Liver (tissue), 9 donors: ENCODE data around the gene ING1. TPM values are rescaled to one million over a fixed set of nuclear protein-coding genes. Genes with fewer than 3 reads are reported as not detected.

Experiments used
- DNase-seq: peaks from one replicate; pipeline ENCODE4 v3.0.0-alpha.2; 2017; ENCODE audit warnings: low spot score
- H3K27ac ChIP-seq, 2 donors: one replicate each; pipeline ENCODE4 v1.7.0; 2013; ENCODE audit warnings: inconsistent platforms in 2 of 2, low read length in 2 of 2, control low read depth in 1 of 2, low read depth in 1 of 2, mild to moderate bottlenecking in 1 of 2
- H3K27me3 ChIP-seq, 4 donors: one replicate each; pipeline versions ENCODE4 v1.6.1 to v1.7.0; 2013; ENCODE audit warnings: low read length in 3 of 4, inconsistent platforms in 1 of 4, mild to moderate bottlenecking in 1 of 4, moderate library complexity in 1 of 4; ENCODE audit not compliant: control insufficient read depth in 4 of 4, insufficient read depth in 4 of 4
- H3K36me3 ChIP-seq, 4 donors: one replicate each; pipeline versions ENCODE4 v1.6.1 to v1.7.0; 2013; ENCODE audit warnings: low read length in 3 of 4, mild to moderate bottlenecking in 3 of 4, low read depth in 1 of 4, moderate library complexity in 1 of 4; ENCODE audit not compliant: control insufficient read depth in 4 of 4, insufficient read depth in 3 of 4
- H3K4me1 ChIP-seq, 4 donors: one replicate each; pipeline versions ENCODE4 v1.6.1 to v1.7.0; 2013; ENCODE audit warnings: low read length in 3 of 4, mild to moderate bottlenecking in 3 of 4, moderate library complexity in 1 of 4; ENCODE audit not compliant: control insufficient read depth in 4 of 4, insufficient read depth in 4 of 4
- H3K4me3 ChIP-seq, 3 donors: one replicate each; pipeline versions ENCODE4 v1.6.1 to v1.7.0; 2013; ENCODE audit warnings: low read length in 3 of 3, control low read depth in 1 of 3, low read depth in 1 of 3, mild to moderate bottlenecking in 1 of 3
- H3K9ac ChIP-seq, 2 donors: one replicate each; pipeline ENCODE4 v1.7.0; 2013; ENCODE audit warnings: low read length in 2 of 2, mild to moderate bottlenecking in 2 of 2, moderate library complexity in 2 of 2, control low read depth in 1 of 2, low read depth in 1 of 2
- H3K9me3 ChIP-seq, 4 donors: one replicate each; pipeline versions ENCODE4 v1.6.1 to v1.7.0; 2013; ENCODE audit warnings: low read length in 3 of 4; ENCODE audit not compliant: control insufficient read depth in 4 of 4
- EGR1 ChIP-seq, 2 donors: IDR thresholded peaks; 2 replicates each; pipeline ENCODE4 v1.6.1; 2016 to 2018; ENCODE audit warnings: antibody characterized with exemption in 2 of 2, low read depth in 2 of 2
- FOXA1 ChIP-seq: IDR thresholded peaks from 2 replicates; pipeline ENCODE4 v1.6.1; 2016; ENCODE audit warnings: antibody characterized with exemption
- FOXA2 ChIP-seq: IDR thresholded peaks from 2 replicates; pipeline ENCODE4 v1.6.1; 2016; ENCODE audit warnings: antibody characterized with exemption
- GABPA ChIP-seq, 2 donors: IDR thresholded peaks in 1 of 2; conservative IDR thresholded peaks in 1 of 2; 2 replicates each; pipeline ENCODE4 v1.6.1; 2016; ENCODE audit warnings: antibody characterized with exemption in 2 of 2, mild to moderate bottlenecking in 1 of 2, moderate library complexity in 1 of 2
- HNF4A ChIP-seq, 2 donors: conservative IDR thresholded peaks; 2 replicates each; pipeline ENCODE4 v1.6.1; 2016; ENCODE audit warnings: antibody characterized with exemption in 2 of 2, mild to moderate bottlenecking in 2 of 2
- HNF4G ChIP-seq: IDR thresholded peaks from 2 replicates; pipeline ENCODE4 v1.6.1; 2016; ENCODE audit warnings: antibody characterized with exemption
- JUND ChIP-seq, 2 donors: IDR thresholded peaks; 2 replicates each; pipeline ENCODE4 v1.6.1; 2016; ENCODE audit warnings: antibody characterized with exemption in 2 of 2
- NR2F2 ChIP-seq: IDR thresholded peaks from 2 replicates; pipeline ENCODE4 v1.6.1; 2016; ENCODE audit warnings: antibody characterized with exemption
- RAD21 ChIP-seq, 2 donors: IDR thresholded peaks; 2 replicates each; pipeline ENCODE4 v1.6.1; 2016; ENCODE audit warnings: antibody characterized with exemption in 2 of 2, mild to moderate bottlenecking in 2 of 2
- RXRA ChIP-seq, 2 donors: IDR thresholded peaks; 2 replicates each; pipeline ENCODE4 v1.6.1; 2017 to 2018; ENCODE audit warnings: antibody characterized with exemption in 2 of 2, mild to moderate bottlenecking in 1 of 2
- SP1 ChIP-seq: IDR thresholded peaks from 2 replicates; pipeline ENCODE4 v1.6.1; 2018; ENCODE audit warnings: antibody characterized with exemption, mild to moderate bottlenecking
- TAF1 ChIP-seq: conservative IDR thresholded peaks from 2 replicates; pipeline ENCODE4 v1.6.1; 2016; ENCODE audit warnings: antibody characterized with exemption, mild to moderate bottlenecking
- YY1 ChIP-seq: IDR thresholded peaks from 2 replicates; pipeline ENCODE4 v1.6.1; 2016; ENCODE audit warnings: antibody characterized with exemption, mild to moderate bottlenecking
- WGBS: extraction: QIAGEN DNeasy Blood & Tissue Kit; methylation state at CpG from one replicate; pipeline ENCODE4 v1.1.7; 2013; 5-methylcytosine and 5-hydroxymethylcytosine counted together
- polyA plus RNA-seq, 2 donors: library from polyadenylated mRNA; stranded (reverse) in 1 of 2; unstranded in 1 of 2; fragments of 200-250 nt in 1 of 2; fragments of >200 nt in 1 of 2; fragmentation: Nextera tagmentation in 1 of 2; extraction: Ambion mirVana in 1 of 2; gene quantifications; one replicate each; pipeline versions ENCODE4 v1.2.1 to v1.2.3, GENCODE V29; 2013 to 2015
- total RNA-seq, 2 donors: library from RNA; depleted of rRNA; stranded (reverse); fragments of >200 nt; gene quantifications; one replicate each; pipeline ENCODE4 v1.2.3, GENCODE V29; 2014
- TF ChIP-seq, protein P1 (sequence below): IDR thresholded peaks from 2 replicates; pipeline ENCODE4 v1.6.1; 2016; ENCODE audit warnings: antibody characterized with exemption
- TF ChIP-seq, protein P2 (sequence below): IDR thresholded peaks from 2 replicates; pipeline ENCODE4 v1.6.1; 2016; ENCODE audit warnings: antibody characterized with exemption
- TF ChIP-seq, protein P3 (sequence below): IDR thresholded peaks from 2 replicates; pipeline ENCODE4 v1.6.1; 2016; ENCODE audit warnings: antibody characterized with exemption, mild to moderate bottlenecking
- TF ChIP-seq, protein P4 (sequence below): IDR thresholded peaks from 2 replicates; pipeline ENCODE4 v1.6.1; 2016; ENCODE audit warnings: antibody characterized with exemption
- TF ChIP-seq, protein P5 (sequence below): fragments of 150-350 bp; IDR thresholded peaks from 2 replicates; pipeline ENCODE4 v1.5.1; 2017; ENCODE audit warnings: improper control_type of control experiment, low read depth, low read length; ENCODE audit not compliant: missing input control
- donor health status: healthy.
- donor health status: healthy.
- donor health status: healthy.
- donor health status: healthy.
- donor health status: healthy.

The ING1 gene
- total and polyA plus RNA-seq, 4 donors: 7.5 to 14.1 (median 9.1) TPM

DNA sequence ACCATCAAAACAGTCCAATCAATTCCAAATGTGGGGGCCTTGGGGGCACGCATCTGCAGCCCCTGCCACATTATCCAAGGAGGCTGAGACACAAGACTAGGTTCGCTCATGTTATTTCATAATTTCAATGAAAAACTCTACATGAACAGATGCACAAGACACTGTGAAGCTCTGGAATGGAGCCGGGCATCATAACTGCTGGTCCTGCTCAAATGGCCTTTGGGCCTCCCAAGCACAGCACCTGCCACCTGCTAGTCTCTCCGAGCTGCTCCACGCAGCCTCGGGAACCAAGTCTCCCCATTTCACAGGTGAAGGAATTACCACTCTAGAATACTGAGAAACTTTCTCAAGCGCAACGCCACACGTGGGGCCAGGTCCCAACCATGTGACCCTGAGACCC, 24.5 kb upstream of the ING1 start:
- H3K36me3 ChIP-seq: peaks cover 0 to 6% (median 4%) of the 10 kb centered on the region in 4 donors

DNA sequence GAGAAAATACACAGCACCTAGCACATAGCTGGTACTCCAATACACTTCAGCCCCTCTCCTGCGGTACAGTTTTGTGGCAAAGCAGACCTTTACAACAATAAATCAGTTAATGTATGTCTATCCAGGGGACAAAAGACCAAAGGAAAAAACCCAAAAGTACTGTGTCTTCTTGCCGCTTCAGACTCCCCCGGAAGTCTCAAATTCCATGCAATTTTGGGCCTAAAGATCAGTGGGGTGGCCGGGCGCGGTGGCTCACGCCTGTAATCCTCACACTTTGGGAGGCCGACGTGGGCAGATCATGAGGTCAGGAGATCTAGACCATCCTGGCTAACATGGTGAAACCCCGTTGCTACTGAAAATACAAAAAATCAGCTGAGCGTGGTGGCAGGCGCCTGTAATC, 23.8 kb upstream of the ING1 start:
- WGBS: 97% methylated on average over 12 of the region's 12 CpGs
- Histone ChIP-seq H3K27me3 (no peaks in the 10 kb centered on the region), H3K4me3 (no peak overlapping the region), H3K4me1 (peaks cover 0 to 5% (median 3%) of the 10 kb centered on the region in 4 donors), H3K27ac (no peak overlapping the region), H3K9ac (no peak overlapping the region), H3K9me3 (no peaks in the 10 kb centered on the region), H3K36me3 (peaks cover 0 to 6% (median 4%) of the 10 kb centered on the region in 4 donors)
- DNase-seq: no peak
- TF ChIP-seq, protein P1, sequence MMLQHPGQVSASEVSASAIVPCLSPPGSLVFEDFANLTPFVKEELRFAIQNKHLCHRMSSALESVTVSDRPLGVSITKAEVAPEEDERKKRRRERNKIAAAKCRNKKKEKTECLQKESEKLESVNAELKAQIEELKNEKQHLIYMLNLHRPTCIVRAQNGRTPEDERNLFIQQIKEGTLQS: no peak
- TF ChIP-seq RXRA (IDR thresholded peaks at IDR 0.05) (no peak), EGR1 (IDR thresholded peaks at IDR 0.05; ENCODE audit: low read depth in 2 of 2) (no peak), GABPA (IDR thresholded peaks at IDR 0.05 in 1 of 2, conservative IDR thresholded peaks at IDR 0.05 in 1 of 2) (no peak), NR2F2 (no peak), FOXA2 (no peak), FOXA1 (no peak), SP1 (no peak), HNF4A (conservative IDR thresholded peaks at IDR 0.05) (no peak), YY1 (no peak), RAD21 (IDR thresholded peaks at IDR 0.05) (no peak), TAF1 (no peak), HNF4G (no peak), JUND (IDR thresholded peaks at IDR 0.05) (no peak)
- TF ChIP-seq, protein P2, sequence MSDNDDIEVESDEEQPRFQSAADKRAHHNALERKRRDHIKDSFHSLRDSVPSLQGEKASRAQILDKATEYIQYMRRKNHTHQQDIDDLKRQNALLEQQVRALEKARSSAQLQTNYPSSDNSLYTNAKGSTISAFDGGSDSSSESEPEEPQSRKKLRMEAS: no peak
- TF ChIP-seq, protein P3, sequence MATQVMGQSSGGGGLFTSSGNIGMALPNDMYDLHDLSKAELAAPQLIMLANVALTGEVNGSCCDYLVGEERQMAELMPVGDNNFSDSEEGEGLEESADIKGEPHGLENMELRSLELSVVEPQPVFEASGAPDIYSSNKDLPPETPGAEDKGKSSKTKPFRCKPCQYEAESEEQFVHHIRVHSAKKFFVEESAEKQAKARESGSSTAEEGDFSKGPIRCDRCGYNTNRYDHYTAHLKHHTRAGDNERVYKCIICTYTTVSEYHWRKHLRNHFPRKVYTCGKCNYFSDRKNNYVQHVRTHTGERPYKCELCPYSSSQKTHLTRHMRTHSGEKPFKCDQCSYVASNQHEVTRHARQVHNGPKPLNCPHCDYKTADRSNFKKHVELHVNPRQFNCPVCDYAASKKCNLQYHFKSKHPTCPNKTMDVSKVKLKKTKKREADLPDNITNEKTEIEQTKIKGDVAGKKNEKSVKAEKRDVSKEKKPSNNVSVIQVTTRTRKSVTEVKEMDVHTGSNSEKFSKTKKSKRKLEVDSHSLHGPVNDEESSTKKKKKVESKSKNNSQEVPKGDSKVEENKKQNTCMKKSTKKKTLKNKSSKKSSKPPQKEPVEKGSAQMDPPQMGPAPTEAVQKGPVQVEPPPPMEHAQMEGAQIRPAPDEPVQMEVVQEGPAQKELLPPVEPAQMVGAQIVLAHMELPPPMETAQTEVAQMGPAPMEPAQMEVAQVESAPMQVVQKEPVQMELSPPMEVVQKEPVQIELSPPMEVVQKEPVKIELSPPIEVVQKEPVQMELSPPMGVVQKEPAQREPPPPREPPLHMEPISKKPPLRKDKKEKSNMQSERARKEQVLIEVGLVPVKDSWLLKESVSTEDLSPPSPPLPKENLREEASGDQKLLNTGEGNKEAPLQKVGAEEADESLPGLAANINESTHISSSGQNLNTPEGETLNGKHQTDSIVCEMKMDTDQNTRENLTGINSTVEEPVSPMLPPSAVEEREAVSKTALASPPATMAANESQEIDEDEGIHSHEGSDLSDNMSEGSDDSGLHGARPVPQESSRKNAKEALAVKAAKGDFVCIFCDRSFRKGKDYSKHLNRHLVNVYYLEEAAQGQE: no peak
- TF ChIP-seq, protein P4, sequence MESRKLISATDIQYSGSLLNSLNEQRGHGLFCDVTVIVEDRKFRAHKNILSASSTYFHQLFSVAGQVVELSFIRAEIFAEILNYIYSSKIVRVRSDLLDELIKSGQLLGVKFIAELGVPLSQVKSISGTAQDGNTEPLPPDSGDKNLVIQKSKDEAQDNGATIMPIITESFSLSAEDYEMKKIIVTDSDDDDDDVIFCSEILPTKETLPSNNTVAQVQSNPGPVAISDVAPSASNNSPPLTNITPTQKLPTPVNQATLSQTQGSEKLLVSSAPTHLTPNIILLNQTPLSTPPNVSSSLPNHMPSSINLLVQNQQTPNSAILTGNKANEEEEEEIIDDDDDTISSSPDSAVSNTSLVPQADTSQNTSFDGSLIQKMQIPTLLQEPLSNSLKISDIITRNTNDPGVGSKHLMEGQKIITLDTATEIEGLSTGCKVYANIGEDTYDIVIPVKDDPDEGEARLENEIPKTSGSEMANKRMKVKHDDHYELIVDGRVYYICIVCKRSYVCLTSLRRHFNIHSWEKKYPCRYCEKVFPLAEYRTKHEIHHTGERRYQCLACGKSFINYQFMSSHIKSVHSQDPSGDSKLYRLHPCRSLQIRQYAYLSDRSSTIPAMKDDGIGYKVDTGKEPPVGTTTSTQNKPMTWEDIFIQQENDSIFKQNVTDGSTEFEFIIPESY: no peak
- TF ChIP-seq, protein P5, sequence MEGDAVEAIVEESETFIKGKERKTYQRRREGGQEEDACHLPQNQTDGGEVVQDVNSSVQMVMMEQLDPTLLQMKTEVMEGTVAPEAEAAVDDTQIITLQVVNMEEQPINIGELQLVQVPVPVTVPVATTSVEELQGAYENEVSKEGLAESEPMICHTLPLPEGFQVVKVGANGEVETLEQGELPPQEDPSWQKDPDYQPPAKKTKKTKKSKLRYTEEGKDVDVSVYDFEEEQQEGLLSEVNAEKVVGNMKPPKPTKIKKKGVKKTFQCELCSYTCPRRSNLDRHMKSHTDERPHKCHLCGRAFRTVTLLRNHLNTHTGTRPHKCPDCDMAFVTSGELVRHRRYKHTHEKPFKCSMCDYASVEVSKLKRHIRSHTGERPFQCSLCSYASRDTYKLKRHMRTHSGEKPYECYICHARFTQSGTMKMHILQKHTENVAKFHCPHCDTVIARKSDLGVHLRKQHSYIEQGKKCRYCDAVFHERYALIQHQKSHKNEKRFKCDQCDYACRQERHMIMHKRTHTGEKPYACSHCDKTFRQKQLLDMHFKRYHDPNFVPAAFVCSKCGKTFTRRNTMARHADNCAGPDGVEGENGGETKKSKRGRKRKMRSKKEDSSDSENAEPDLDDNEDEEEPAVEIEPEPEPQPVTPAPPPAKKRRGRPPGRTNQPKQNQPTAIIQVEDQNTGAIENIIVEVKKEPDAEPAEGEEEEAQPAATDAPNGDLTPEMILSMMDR: no peak

More for the DNA sequence above, 24.5 kb upstream of the ING1 start:
- DNase-seq: no peak
- TF ChIP-seq TAF1 (no peak), YY1 (no peak), RAD21 (IDR thresholded peaks at IDR 0.05) (no peak), FOXA1 (no peak), RXRA (IDR thresholded peaks at IDR 0.05) (no peak)
- TF ChIP-seq, protein P5: no peak
- H3K27me3 ChIP-seq: no peaks in the 10 kb centered on the region
- H3K4me1 ChIP-seq: peaks cover under 1 to 11% (median 7%) of the 10 kb centered on the region in 4 donors
- no peak overlapping the region for H3K9ac ChIP-seq
- no peak overlapping the region for H3K27ac ChIP-seq
- no peaks in the 10 kb centered on the region for H3K9me3 ChIP-seq
- no peak overlapping the region for H3K4me3 ChIP-seq
- WGBS: 86% methylated on average over 9 of the region's 9 CpGs
